Panc1 (cell line): ENCODE data around the gene STAB1. TPM values are rescaled to one million over a fixed set of nuclear protein-coding genes. Genes with fewer than 3 reads are reported as not detected.

Experiments used
- ATAC-seq: fragments of 200-7000 bp; cut with Tn5 transposase; 2 replicates; pipeline ENCODE4 v1.9.1; 2020; ENCODE audit warnings: mild to moderate bottlenecking, moderate library complexity
- BruUV-seq: library from RNA; stranded (reverse); fragments of 400-500 nt; replicated peaks from 2 replicates; lab custom pipeline; 2021; lab: Mats Ljungman, UMichigan
- CTCF ChIA-PET: fragments of 300-600 bp; sonication (Branson Sonifier 250); formaldehyde crosslinking; loops from one replicate; lab custom pipeline; 2022; ENCODE audit warnings: antibody characterized with exemption; lab: Charles Lee
- POLR2A ChIA-PET: fragments of 300-600 bp; sonication (Branson Sonifier 250); formaldehyde crosslinking; loops from one replicate; lab custom pipeline; 2022; ENCODE audit warnings: antibody characterized with exemption; lab: Charles Lee
- DNase-seq: peaks from one replicate; pipeline ENCODE4 v3.0.0-alpha.2; 2010; ENCODE audit warnings: low read depth, low spot score
- H3K27ac ChIP-seq: 2 replicates; pipeline ENCODE4 v1.5.1; 2011; ENCODE audit warnings: mild to moderate bottlenecking, low read length, inconsistent platforms
- H3K27me3 ChIP-seq: fragments of 200-500 bp; sonication (Bioruptor generic); 2 replicates; pipeline ENCODE4 v1.6.0; 2014; ENCODE audit warnings: low read length, inconsistent platforms; ENCODE audit not compliant: control insufficient read depth, insufficient read depth
- H3K36me3 ChIP-seq: fragments of 200-500 bp; sonication (Bioruptor generic); 2 replicates; pipeline ENCODE4 v1.5.1; 2014; ENCODE audit warnings: inconsistent platforms, mild to moderate bottlenecking, low read length, moderate library complexity; ENCODE audit not compliant: control insufficient read depth, insufficient read depth
- H3K4me1 ChIP-seq: 2 replicates; pipeline ENCODE4 v1.5.1; 2011; ENCODE audit warnings: inconsistent platforms, mild to moderate bottlenecking, low read length, moderate library complexity; ENCODE audit not compliant: control insufficient read depth, insufficient read depth
- H3K4me3 ChIP-seq, 2 experiments: 2 replicates each; pipeline ENCODE4 v1.5.1; 2011 to 2012; ENCODE audit warnings: low read depth in 2 of 2, low read length in 2 of 2, mild to moderate bottlenecking in 2 of 2, inconsistent platforms in 1 of 2, moderate library complexity in 1 of 2
- H3K9me3 ChIP-seq: fragments of 200-500 bp; sonication (Bioruptor generic); 2 replicates; pipeline ENCODE4 v1.5.1; 2014; ENCODE audit warnings: low read depth, mild to moderate bottlenecking, inconsistent platforms, low read length, moderate library complexity; ENCODE audit not compliant: control insufficient read depth, insufficient read depth
- CTCF ChIP-seq: fragments of 450-650 bp; IDR thresholded peaks from 2 replicates; pipeline ENCODE4 v1.5.1; 2017; ENCODE audit warnings: mild to moderate bottlenecking
- POLR2AphosphoS5 ChIP-seq: IDR thresholded peaks from 2 replicates; pipeline ENCODE4 v1.6.1; 2012; ENCODE audit warnings: mild to moderate bottlenecking, low read depth, low read length, moderate library complexity
- SIN3A ChIP-seq: IDR thresholded peaks from 2 replicates; pipeline ENCODE4 v1.6.1; 2012; ENCODE audit warnings: low read depth, mild to moderate bottlenecking, low read length, moderate library complexity, borderline replicate concordance; ENCODE audit not compliant: insufficient read depth
- TCF7L2 ChIP-seq: IDR thresholded peaks from 2 replicates; pipeline ENCODE4 v1.6.1; 2011; ENCODE audit warnings: mild to moderate bottlenecking, low read depth, low read length, inconsistent platforms
- in situ Hi-C: cut with HindIII; loops from 2 replicates; pipeline ENCODE4 v1.10.0; 2016; ENCODE audit warnings: low sequenced_read_pairs, low pct_unique_long_range_greater_than_20kb
- intact Hi-C: fragments of 100-400 bp; cut with micrococcal nuclease; formaldehyde crosslinking; loops from one replicate; pipeline ENCODE4 v1.10.0; 2022; ENCODE audit not compliant: unreplicated experiment
- total RNA-seq: library from RNA; stranded (reverse); gene quantifications from one replicate; pipeline ENCODE4 v1.2.1, GENCODE V29; 2021; ENCODE audit not compliant: unreplicated experiment
- TF ChIP-seq, protein P1 (sequence below), 2 experiments: IDR thresholded peaks; 2 replicates each; pipeline ENCODE4 v1.6.1; 2011 to 2012; ENCODE audit warnings: low read depth in 2 of 2, control low read depth in 1 of 2, low read length in 1 of 2, mild to moderate bottlenecking in 1 of 2, moderate library complexity in 1 of 2; ENCODE audit not compliant: insufficient read depth in 1 of 2

Gene STAB1
- total RNA-seq, 1 experiment from 2014 or later: 0.39 TPM

- Histone ChIP-seq H3K4me3 (no peak overlapping the region), H3K36me3 (no peaks in the 10 kb centered on the region), H3K27ac (no peak overlapping the region), H3K9me3 (no peaks in the 10 kb centered on the region), H3K27me3 (no peaks in the 10 kb centered on the region), H3K4me1 (no peaks in the 10 kb centered on the region)
- DNase-seq: no peak
- BruUV-seq: no TSS peak
- in situ Hi-C loops (no loop called here), intact Hi-C loops (no loop called here)
- no peak for ATAC-seq
- no peak for TF ChIP-seq SIN3A
- TF ChIP-seq, protein P1, sequence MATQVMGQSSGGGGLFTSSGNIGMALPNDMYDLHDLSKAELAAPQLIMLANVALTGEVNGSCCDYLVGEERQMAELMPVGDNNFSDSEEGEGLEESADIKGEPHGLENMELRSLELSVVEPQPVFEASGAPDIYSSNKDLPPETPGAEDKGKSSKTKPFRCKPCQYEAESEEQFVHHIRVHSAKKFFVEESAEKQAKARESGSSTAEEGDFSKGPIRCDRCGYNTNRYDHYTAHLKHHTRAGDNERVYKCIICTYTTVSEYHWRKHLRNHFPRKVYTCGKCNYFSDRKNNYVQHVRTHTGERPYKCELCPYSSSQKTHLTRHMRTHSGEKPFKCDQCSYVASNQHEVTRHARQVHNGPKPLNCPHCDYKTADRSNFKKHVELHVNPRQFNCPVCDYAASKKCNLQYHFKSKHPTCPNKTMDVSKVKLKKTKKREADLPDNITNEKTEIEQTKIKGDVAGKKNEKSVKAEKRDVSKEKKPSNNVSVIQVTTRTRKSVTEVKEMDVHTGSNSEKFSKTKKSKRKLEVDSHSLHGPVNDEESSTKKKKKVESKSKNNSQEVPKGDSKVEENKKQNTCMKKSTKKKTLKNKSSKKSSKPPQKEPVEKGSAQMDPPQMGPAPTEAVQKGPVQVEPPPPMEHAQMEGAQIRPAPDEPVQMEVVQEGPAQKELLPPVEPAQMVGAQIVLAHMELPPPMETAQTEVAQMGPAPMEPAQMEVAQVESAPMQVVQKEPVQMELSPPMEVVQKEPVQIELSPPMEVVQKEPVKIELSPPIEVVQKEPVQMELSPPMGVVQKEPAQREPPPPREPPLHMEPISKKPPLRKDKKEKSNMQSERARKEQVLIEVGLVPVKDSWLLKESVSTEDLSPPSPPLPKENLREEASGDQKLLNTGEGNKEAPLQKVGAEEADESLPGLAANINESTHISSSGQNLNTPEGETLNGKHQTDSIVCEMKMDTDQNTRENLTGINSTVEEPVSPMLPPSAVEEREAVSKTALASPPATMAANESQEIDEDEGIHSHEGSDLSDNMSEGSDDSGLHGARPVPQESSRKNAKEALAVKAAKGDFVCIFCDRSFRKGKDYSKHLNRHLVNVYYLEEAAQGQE (IDR thresholded peaks at IDR 0.05; ENCODE audit: insufficient read depth in 1 of 2, low read depth in 2 of 2, low read length in 1 of 2): no peak
- TF ChIP-seq POLR2AphosphoS5: no peak
- no peak for TF ChIP-seq CTCF
- TF ChIP-seq TCF7L2: no peak
- CTCF ChIA-PET: no interaction called here
- POLR2A ChIA-PET: no interaction called here
Observed at GRCh38 chr3:52516509-52517195, 21.5 kb downstream of the STAB1 start.

- TF ChIP-seq CTCF: no peak
- TF ChIP-seq, protein P1 (IDR thresholded peaks at IDR 0.05; ENCODE audit: insufficient read depth in 1 of 2, low read depth in 2 of 2, low read length in 1 of 2): no peak
- TF ChIP-seq POLR2AphosphoS5: no peak
- no peak for TF ChIP-seq TCF7L2
- TF ChIP-seq SIN3A: no peak
- in situ Hi-C loops: no loop called here
- H3K27ac ChIP-seq: no peak overlapping the region
- H3K4me3 ChIP-seq: no peak overlapping the region
- ATAC-seq (no peak), DNase-seq (no peak)
- no peaks in the 10 kb centered on the region for H3K4me1 ChIP-seq
- no peaks in the 10 kb centered on the region for H3K9me3 ChIP-seq
- intact Hi-C loops: no loop called here
- H3K27me3 ChIP-seq: no peaks in the 10 kb centered on the region
- no peaks in the 10 kb centered on the region for H3K36me3 ChIP-seq
- ChIA-PET POLR2A (interaction anchor here (0.6 kb wide), 1 partner anchor 651 kb away, joined by 4 read pairs; no protein-coding TSS in a partner anchor), CTCF (no interaction called here)
- BruUV-seq: no TSS peak
Observed at GRCh38 chr3:52517796-52518722, 22.9 kb downstream of the STAB1 start.
